Measurements from ENCODE around the gene EVI5.
"Not testable (repeated sequence)": the region's sequence is repeated elsewhere in the genome, so short reads cannot be mapped to it uniquely, and the experiment has no call there.

Gene EVI5

GRCh38 chr1:92773749-92774148, 11.2 kb downstream of the EVI5 start:
- not testable (repeated sequence) for H3K27ac Mint-ChIP-seq, H3K4me3 Mint-ChIP-seq, H3K9me3 Mint-ChIP-seq, ATAC-seq, H3K27me3 Mint-ChIP-seq
- Mint-ChIP-seq H3K36me3 (peaks cover 25% of the 10 kb centered on the region), H3K4me1 (peaks cover 20% of the 10 kb centered on the region)

GRCh38 chr1:92769856-92770255, 15.1 kb downstream of the EVI5 start:
- Mint-ChIP-seq H3K36me3 (peaks cover 32% of the 10 kb centered on the region), H3K4me1 (peaks cover 20% of the 10 kb centered on the region), H3K9me3 (peaks cover 7% of the 10 kb centered on the region), H3K27me3 (no peaks in the 10 kb centered on the region), H3K27ac (no peak overlapping the region), H3K4me3 (no peak overlapping the region)
- no peak for ATAC-seq

GRCh38 chr1:92768915-92769314, 16.0 kb downstream of the EVI5 start:
- Mint-ChIP-seq H3K4me1 (peaks cover 13% of the 10 kb centered on the region), H3K27me3 (no peaks in the 10 kb centered on the region), H3K9me3 (peaks cover 7% of the 10 kb centered on the region), H3K4me3 (no peak overlapping the region), H3K27ac (no peak overlapping the region), H3K36me3 (peaks cover 32% of the 10 kb centered on the region)
- ATAC-seq, result no peak

- H3K4me3 Mint-ChIP-seq, result no peak overlapping the region
- H3K9me3 Mint-ChIP-seq, result peaks cover 7% of the 10 kb centered on the region
- no peak overlapping the region for H3K27ac Mint-ChIP-seq
- H3K36me3 Mint-ChIP-seq, result peaks cover 29% of the 10 kb centered on the region
- H3K27me3 Mint-ChIP-seq, result no peaks in the 10 kb centered on the region
- ATAC-seq, result no peak
- H3K4me1 Mint-ChIP-seq, result peaks cover 13% of the 10 kb centered on the region
Observed at GRCh38 chr1:92768296-92768695, 16.6 kb downstream of the EVI5 start.

GRCh38 chr1:92764116-92764515, 20.8 kb downstream of the EVI5 start:
- no peak overlapping the region for H3K27ac Mint-ChIP-seq

GRCh38 chr1:92762355-92762754, 22.6 kb downstream of the EVI5 start:
- H3K4me1 Mint-ChIP-seq, result peaks cover 9% of the 10 kb centered on the region
- H3K36me3 Mint-ChIP-seq, result no peaks in the 10 kb centered on the region
- no peaks in the 10 kb centered on the region for H3K9me3 Mint-ChIP-seq
- no peaks in the 10 kb centered on the region for H3K27me3 Mint-ChIP-seq
- no peak for ATAC-seq
- no peak overlapping the region for H3K27ac Mint-ChIP-seq
- no peak overlapping the region for H3K4me3 Mint-ChIP-seq

More at GRCh38 chr1:92764116-92764515, 20.8 kb downstream of the EVI5 start:
- no peaks in the 10 kb centered on the region for H3K27me3 Mint-ChIP-seq
- ATAC-seq, result no peak
- H3K36me3 Mint-ChIP-seq, result peaks cover 11% of the 10 kb centered on the region
- peaks cover 3% of the 10 kb centered on the region for H3K9me3 Mint-ChIP-seq
- no peak overlapping the region for H3K4me3 Mint-ChIP-seq
- peaks cover 14% of the 10 kb centered on the region for H3K4me1 Mint-ChIP-seq

GRCh38 chr1:92759361-92759760, 25.5 kb downstream of the EVI5 start:
- ATAC-seq, result no peak
- Mint-ChIP-seq H3K4me1 (peaks cover 9% of the 10 kb centered on the region), H3K27ac (no peak overlapping the region), H3K36me3 (peaks cover 16% of the 10 kb centered on the region), H3K4me3 (no peak overlapping the region), H3K9me3 (no peaks in the 10 kb centered on the region), H3K27me3 (no peaks in the 10 kb centered on the region)

- Mint-ChIP-seq H3K27me3 (no peaks in the 10 kb centered on the region), H3K27ac (no peak overlapping the region), H3K4me3 (no peak overlapping the region), H3K36me3 (peaks cover 16% of the 10 kb centered on the region), H3K4me1 (no peaks in the 10 kb centered on the region), H3K9me3 (no peaks in the 10 kb centered on the region)
- no peak for ATAC-seq
Observed at GRCh38 chr1:92756537-92756936, 28.4 kb downstream of the EVI5 start.

GRCh38 chr1:92755541-92756461, 29.1 kb downstream of the EVI5 start:
- Mint-ChIP-seq H3K4me1 (no peaks in the 10 kb centered on the region), H3K36me3 (peaks cover 16% of the 10 kb centered on the region), H3K27ac (no peak overlapping the region), H3K4me3 (no peak overlapping the region), H3K9me3 (no peaks in the 10 kb centered on the region), H3K27me3 (no peaks in the 10 kb centered on the region)
- ATAC-seq, result no peak

- Mint-ChIP-seq H3K27me3 (no peaks in the 10 kb centered on the region), H3K27ac (no peak overlapping the region), H3K9me3 (no peaks in the 10 kb centered on the region), H3K4me1 (peaks cover 8% of the 10 kb centered on the region), H3K4me3 (no peak overlapping the region), H3K36me3 (peaks cover 16% of the 10 kb centered on the region)
- ATAC-seq, result no peak
Observed at GRCh38 chr1:92754719-92755050, 30.2 kb downstream of the EVI5 start.

- H3K27me3 Mint-ChIP-seq, result no peaks in the 10 kb centered on the region
- no peak overlapping the region for H3K4me3 Mint-ChIP-seq
- no peak overlapping the region for H3K27ac Mint-ChIP-seq
- no peaks in the 10 kb centered on the region for H3K9me3 Mint-ChIP-seq
- peaks cover 16% of the 10 kb centered on the region for H3K36me3 Mint-ChIP-seq
- no peak for ATAC-seq
- peaks cover 14% of the 10 kb centered on the region for H3K4me1 Mint-ChIP-seq
Observed at GRCh38 chr1:92754000-92754718, 30.7 kb downstream of the EVI5 start.

- ATAC-seq, result no peak
- no peaks in the 10 kb centered on the region for H3K9me3 Mint-ChIP-seq
- H3K4me3 Mint-ChIP-seq, result no peak overlapping the region
- peaks cover 21% of the 10 kb centered on the region for H3K4me1 Mint-ChIP-seq
- peaks cover 16% of the 10 kb centered on the region for H3K36me3 Mint-ChIP-seq
- no peaks in the 10 kb centered on the region for H3K27me3 Mint-ChIP-seq
- H3K27ac Mint-ChIP-seq, result no peak overlapping the region
Observed at GRCh38 chr1:92752719-92753118, 32.2 kb downstream of the EVI5 start.

GRCh38 chr1:92749024-92749634, 35.8 kb downstream of the EVI5 start:
- Mint-ChIP-seq H3K4me1 (peaks cover 21% of the 10 kb centered on the region), H3K36me3 (no peaks in the 10 kb centered on the region), H3K4me3 (no peak overlapping the region), H3K27ac (no peak overlapping the region), H3K27me3 (no peaks in the 10 kb centered on the region), H3K9me3 (no peaks in the 10 kb centered on the region)
- ATAC-seq, result peak; percentile 64

- Mint-ChIP-seq H3K9me3 (no peaks in the 10 kb centered on the region), H3K4me3 (no peak overlapping the region), H3K27me3 (no peaks in the 10 kb centered on the region), H3K36me3 (peaks cover 4% of the 10 kb centered on the region), H3K4me1 (peaks cover 26% of the 10 kb centered on the region), H3K27ac (no peak overlapping the region)
- ATAC-seq, result no peak
Observed at GRCh38 chr1:92748138-92748537, 36.8 kb downstream of the EVI5 start.

- Mint-ChIP-seq H3K4me1 (peaks cover 29% of the 10 kb centered on the region), H3K27ac (no peak overlapping the region), H3K36me3 (peaks cover 7% of the 10 kb centered on the region), H3K9me3 (no peaks in the 10 kb centered on the region), H3K4me3 (no peak overlapping the region), H3K27me3 (no peaks in the 10 kb centered on the region)
- no peak for ATAC-seq
Observed at GRCh38 chr1:92747735-92748134, 37.2 kb downstream of the EVI5 start.

Measured in stimulated activated memory B cell treated with anti-CD40 and anti-IgM and Interleukin-4, amounts not matched to agents 10 μg/mL and 1 μg/mL and 100 μg/mL, for 72 hours (primary cell).